OCI-LY7 (cell line): ENCODE data around the gene MAT1A.

Experiments
- CTCF ChIP-seq: fragments of 200-600 bp; sonication (generic); conservative IDR thresholded peaks from 2 replicates; pipeline ENCODE4 v1.5.1; 2014; ENCODE audit warnings: mild to moderate bottlenecking, antibody characterized with exemption, low read length, moderate library complexity, mixed read lengths
- EZH2phosphoT487 ChIP-seq: fragments of 200-600 bp; sonication (generic); IDR thresholded peaks from 2 replicates; pipeline ENCODE4 v1.6.1; 2018; ENCODE audit warnings: low read depth, borderline replicate concordance, mild to moderate bottlenecking, mixed run types, antibody characterized with exemption, low read length, moderate library complexity, mixed read lengths

GRCh38 chr10:80333983-80334382 is 44.5 kb upstream of the MAT1A start:
- TF ChIP-seq CTCF (no peak), EZH2phosphoT487 (no peak)
